Measurements from ENCODE around the gene TRIM26. TPM values are rescaled to one million over a fixed set of nuclear protein-coding genes. Genes with fewer than 3 reads are reported as not detected.

The TRIM26 gene
- total RNA-seq, 1 experiment from 2014 or later, result 37.0 TPM

DNA sequence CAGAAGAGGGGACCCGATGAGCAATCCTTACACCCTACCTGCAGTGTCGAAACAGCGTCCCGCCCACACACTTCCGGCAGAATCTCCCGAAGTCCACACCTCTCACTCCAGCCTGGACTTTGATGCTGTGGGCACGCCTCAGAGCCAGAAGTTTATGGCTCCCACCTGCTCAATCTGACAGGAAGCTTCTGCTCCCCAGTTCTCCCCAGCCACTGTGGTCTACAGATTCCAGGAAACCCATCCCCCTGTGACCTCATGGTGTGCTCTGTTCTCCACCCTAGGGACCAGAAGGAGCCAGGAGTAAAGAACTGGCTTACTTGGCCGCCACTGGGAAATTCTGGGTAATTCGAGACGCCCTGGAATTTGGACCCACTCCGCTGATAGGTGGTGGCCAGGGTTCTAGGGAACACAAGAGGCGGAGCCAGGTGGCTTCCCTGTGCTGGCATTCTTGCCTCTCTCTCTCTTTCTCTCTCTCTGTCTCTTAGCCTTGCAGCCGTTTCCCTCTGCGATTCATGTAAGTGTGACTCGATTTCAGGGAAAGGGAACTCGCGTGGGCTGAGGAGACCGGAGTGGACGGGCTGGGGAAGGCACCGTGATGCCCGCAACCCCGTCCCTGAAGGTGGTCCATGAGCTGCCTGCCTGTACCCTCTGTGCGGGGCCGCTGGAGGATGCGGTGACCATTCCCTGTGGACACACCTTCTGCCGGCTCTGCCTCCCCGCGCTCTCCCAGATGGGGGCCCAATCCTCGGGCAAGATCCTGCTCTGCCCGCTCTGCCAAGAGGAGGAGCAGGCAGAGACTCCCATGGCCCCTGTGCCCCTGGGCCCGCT, 49.9 kb downstream of the TRIM26 start, which contains the start of gene TRIM15:
TRIM15 (plus strand) TSS at position 457 of the 828 bp plus-strand sequence; CDS start at position 596, 139 bp downstream.
- Histone ChIP-seq H3K4me3 (ENCODE audit: low read length) (no peak within 1 kb of the TSS), H2AFZ (ENCODE audit: low read length) (no peak within 1 kb of the TSS), H3K4me1 (ENCODE audit: low read length) (no peaks in the 10 kb centered on the region), H4K20me1 (ENCODE audit: insufficient read depth, low read depth, low read length) (no peaks in the 10 kb centered on the region), H3K9ac (ENCODE audit: low read length) (no peak within 1 kb of the TSS), H3K27ac (ENCODE audit: low read length) (no peak within 1 kb of the TSS), H3K36me3 (ENCODE audit: insufficient read depth, low read length) (no peaks in the 10 kb centered on the region), H3K9me2 (replicated peaks; ENCODE audit: insufficient read depth, low read length) (no peaks in the 10 kb centered on the region), H3K9me3 (ENCODE audit: low read length) (no peaks in the 10 kb centered on the region), H3K4me2 (ENCODE audit: low read depth, low read length, poor library complexity, severe bottlenecking) (no peak within 1 kb of the TSS), H3K79me2 (ENCODE audit: low read length) (no peaks in the 10 kb centered on the region), H3K27me3 (ENCODE audit: low read length) (no peaks in the 10 kb centered on the region)
- DNase-seq, result no peak

DNA sequence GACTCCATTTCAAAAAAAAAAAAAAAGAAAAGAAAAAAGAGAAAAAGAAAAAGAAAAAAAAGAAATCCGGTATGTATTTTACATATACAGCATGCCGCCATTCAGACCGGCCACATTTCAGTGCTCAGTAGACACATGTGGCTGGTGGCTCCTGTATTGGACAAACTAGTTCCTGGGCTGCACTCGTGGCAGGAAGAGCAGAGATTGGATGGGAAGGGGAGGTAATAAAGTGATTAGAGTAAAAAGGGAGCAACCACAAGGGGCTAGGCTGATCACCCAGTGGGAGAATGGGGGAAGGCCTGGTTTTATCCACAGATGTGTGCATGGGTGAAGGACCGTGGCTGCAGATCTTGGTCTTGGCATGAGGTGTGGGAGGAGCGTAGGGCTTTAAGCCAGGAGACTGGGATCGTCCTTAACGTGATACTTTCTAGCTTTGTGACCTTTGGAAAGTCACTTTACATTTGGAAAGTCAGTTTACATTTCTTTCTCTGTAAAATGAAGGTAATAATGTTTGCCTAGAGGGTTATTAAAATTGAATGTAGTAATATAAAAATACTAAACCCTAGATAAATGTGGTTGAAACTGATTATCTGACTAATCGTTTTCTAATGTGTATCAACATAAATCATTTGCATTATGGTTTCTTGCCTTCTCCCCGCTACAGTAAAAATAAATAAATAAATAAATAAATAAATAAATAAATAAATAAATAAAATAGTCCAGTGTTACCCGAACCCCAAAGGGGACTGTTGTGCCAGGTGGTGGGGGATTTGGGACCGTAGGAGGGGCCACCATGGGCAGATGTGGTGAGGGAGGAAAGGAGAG, 50.7 kb downstream of the TRIM26 start:
- Histone ChIP-seq H3K9ac (ENCODE audit: low read length) (no peak overlapping the region), H2AFZ (ENCODE audit: low read length) (no peak overlapping the region), H3K9me3 (ENCODE audit: low read length) (no peaks in the 10 kb centered on the region), H3K4me1 (ENCODE audit: low read length) (no peaks in the 10 kb centered on the region), H3K79me2 (ENCODE audit: low read length) (no peaks in the 10 kb centered on the region), H4K20me1 (ENCODE audit: insufficient read depth, low read depth, low read length) (no peaks in the 10 kb centered on the region), H3K4me2 (ENCODE audit: low read depth, low read length, poor library complexity, severe bottlenecking) (no peak overlapping the region), H3K9me2 (replicated peaks; ENCODE audit: insufficient read depth, low read length) (no peaks in the 10 kb centered on the region), H3K36me3 (ENCODE audit: insufficient read depth, low read length) (no peaks in the 10 kb centered on the region), H3K4me3 (ENCODE audit: low read length) (no peak overlapping the region), H3K27ac (ENCODE audit: low read length) (no peak overlapping the region), H3K27me3 (ENCODE audit: low read length) (no peaks in the 10 kb centered on the region)
- no peak for DNase-seq

DNA sequence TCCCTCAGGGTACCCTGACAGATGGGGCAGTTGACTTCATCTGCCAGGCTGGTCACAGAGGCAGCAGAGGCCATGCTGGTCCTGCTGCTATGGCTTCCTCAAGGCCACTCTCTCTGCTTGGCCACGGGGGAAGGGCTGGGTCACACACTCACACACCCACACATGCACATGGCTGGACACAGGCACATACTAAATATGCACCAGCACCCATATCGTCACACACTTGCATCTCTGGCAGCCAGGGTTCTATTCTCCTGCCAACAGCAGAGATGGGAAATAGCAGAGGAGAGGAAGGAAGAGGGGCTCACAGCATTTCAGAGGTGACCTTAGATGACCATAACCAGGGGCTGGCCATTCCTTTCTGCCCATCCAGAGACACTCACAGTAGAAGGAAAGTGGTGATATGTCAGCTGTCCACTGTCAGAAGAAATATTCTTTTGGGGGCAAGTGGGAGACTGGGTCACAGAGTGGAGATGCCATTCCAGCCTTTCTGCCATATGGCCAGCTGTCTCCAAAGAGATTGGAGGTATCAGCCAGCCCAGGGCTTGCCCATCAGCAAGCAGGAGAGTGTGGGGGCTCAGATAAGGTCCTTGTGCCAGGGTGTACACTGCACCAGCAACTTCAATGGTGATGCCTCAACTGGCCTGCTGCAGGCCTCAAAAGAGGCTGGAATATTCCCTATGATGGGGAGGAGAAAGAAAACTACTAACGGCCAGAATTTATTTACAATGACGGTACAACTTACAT, 52.2 kb downstream of the TRIM26 start, which contains the start of gene TRIM10:
TRIM10 (minus strand) TSS at position 427 of the 747 bp plus-strand sequence; CDS start at position 74, 353 bp downstream.
- H3K4me2 ChIP-seq (ENCODE audit: low read depth, low read length, poor library complexity, severe bottlenecking), result no peak within 1 kb of the TSS
- DNase-seq, result no peak
- H3K36me3 ChIP-seq (ENCODE audit: insufficient read depth, low read length), result no peaks in the 10 kb centered on the region
- no peak within 1 kb of the TSS for H3K9ac ChIP-seq (ENCODE audit: low read length)
- H3K4me3 ChIP-seq (ENCODE audit: low read length), result no peak within 1 kb of the TSS
- no peak within 1 kb of the TSS for H3K27ac ChIP-seq (ENCODE audit: low read length)
- no peaks in the 10 kb centered on the region for H3K27me3 ChIP-seq (ENCODE audit: low read length)
- no peaks in the 10 kb centered on the region for H3K4me1 ChIP-seq (ENCODE audit: low read length)
- no peaks in the 10 kb centered on the region for H3K79me2 ChIP-seq (ENCODE audit: low read length)
- H2AFZ ChIP-seq (ENCODE audit: low read length), result no peak within 1 kb of the TSS
- no peaks in the 10 kb centered on the region for H4K20me1 ChIP-seq (ENCODE audit: insufficient read depth, low read depth, low read length)
- no peaks in the 10 kb centered on the region for H3K9me3 ChIP-seq (ENCODE audit: low read length)
- H3K9me2 ChIP-seq (replicated peaks; ENCODE audit: insufficient read depth, low read length), result no peaks in the 10 kb centered on the region

GRCh38 chr6:30160008-30160784, 53.0 kb downstream of the TRIM26 start:
- H4K20me1 ChIP-seq (ENCODE audit: insufficient read depth, low read depth, low read length), result no peaks in the 10 kb centered on the region
- no peak overlapping the region for H3K4me2 ChIP-seq (ENCODE audit: low read depth, low read length, poor library complexity, severe bottlenecking)
- no peak overlapping the region for H3K27ac ChIP-seq (ENCODE audit: low read length)
- no peaks in the 10 kb centered on the region for H3K79me2 ChIP-seq (ENCODE audit: low read length)
- no peak overlapping the region for H2AFZ ChIP-seq (ENCODE audit: low read length)
- no peak for DNase-seq
- H3K9me2 ChIP-seq (replicated peaks; ENCODE audit: insufficient read depth, low read length), result no peaks in the 10 kb centered on the region
- H3K4me3 ChIP-seq (ENCODE audit: low read length), result no peak overlapping the region
- H3K4me1 ChIP-seq (ENCODE audit: low read length), result no peaks in the 10 kb centered on the region
- no peaks in the 10 kb centered on the region for H3K9me3 ChIP-seq (ENCODE audit: low read length)
- no peak overlapping the region for H3K9ac ChIP-seq (ENCODE audit: low read length)
- H3K36me3 ChIP-seq (ENCODE audit: insufficient read depth, low read length), result no peaks in the 10 kb centered on the region
- H3K27me3 ChIP-seq (ENCODE audit: low read length), result no peaks in the 10 kb centered on the region

- no peak overlapping the region for H3K4me2 ChIP-seq (ENCODE audit: low read depth, low read length, poor library complexity, severe bottlenecking)
- H3K9ac ChIP-seq (ENCODE audit: low read length), result no peak overlapping the region
- H3K79me2 ChIP-seq (ENCODE audit: low read length), result no peaks in the 10 kb centered on the region
- no peak for DNase-seq
- H3K27me3 ChIP-seq (ENCODE audit: low read length), result no peaks in the 10 kb centered on the region
- H3K9me3 ChIP-seq (ENCODE audit: low read length), result no peaks in the 10 kb centered on the region
- no peak overlapping the region for H2AFZ ChIP-seq (ENCODE audit: low read length)
- no peak overlapping the region for H3K27ac ChIP-seq (ENCODE audit: low read length)
- H3K4me1 ChIP-seq (ENCODE audit: low read length), result no peaks in the 10 kb centered on the region
- H3K9me2 ChIP-seq (replicated peaks; ENCODE audit: insufficient read depth, low read length), result no peaks in the 10 kb centered on the region
- no peak overlapping the region for H3K4me3 ChIP-seq (ENCODE audit: low read length)
- H4K20me1 ChIP-seq (ENCODE audit: insufficient read depth, low read depth, low read length), result no peaks in the 10 kb centered on the region
- H3K36me3 ChIP-seq (ENCODE audit: insufficient read depth, low read length), result no peaks in the 10 kb centered on the region
Measured at GRCh38 chr6:30158475-30159040, 54.6 kb downstream of the TRIM26 start.

DNA sequence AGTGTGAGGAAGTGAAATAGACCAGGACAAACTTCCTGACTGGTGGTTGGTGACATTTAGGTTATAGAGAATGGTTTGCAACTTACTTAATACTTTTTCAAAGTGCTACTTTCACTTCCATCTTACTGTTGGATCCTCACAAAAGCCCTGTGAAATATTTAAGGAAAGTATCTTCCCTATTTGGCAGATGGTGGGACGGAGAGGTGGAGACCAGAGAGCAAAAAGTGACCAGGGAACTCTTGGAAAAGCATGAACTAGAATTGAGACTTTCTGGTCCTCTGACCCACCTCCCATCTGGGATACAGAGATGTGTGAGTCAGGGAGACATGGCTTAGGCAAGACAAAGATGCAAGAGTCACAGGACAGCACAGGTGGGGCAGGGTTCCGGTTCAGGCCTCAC, 55.2 kb downstream of the TRIM26 start:
- H3K4me1 ChIP-seq (ENCODE audit: low read length), result no peaks in the 10 kb centered on the region
- no peaks in the 10 kb centered on the region for H3K36me3 ChIP-seq (ENCODE audit: insufficient read depth, low read length)
- no peaks in the 10 kb centered on the region for H3K79me2 ChIP-seq (ENCODE audit: low read length)
- no peak overlapping the region for H3K4me2 ChIP-seq (ENCODE audit: low read depth, low read length, poor library complexity, severe bottlenecking)
- no peak overlapping the region for H2AFZ ChIP-seq (ENCODE audit: low read length)
- no peaks in the 10 kb centered on the region for H4K20me1 ChIP-seq (ENCODE audit: insufficient read depth, low read depth, low read length)
- no peak overlapping the region for H3K9ac ChIP-seq (ENCODE audit: low read length)
- H3K4me3 ChIP-seq (ENCODE audit: low read length), result no peak overlapping the region
- no peak overlapping the region for H3K27ac ChIP-seq (ENCODE audit: low read length)
- no peaks in the 10 kb centered on the region for H3K9me2 ChIP-seq (replicated peaks; ENCODE audit: insufficient read depth, low read length)
- DNase-seq, result no peak
- H3K27me3 ChIP-seq (ENCODE audit: low read length), result no peaks in the 10 kb centered on the region
- no peaks in the 10 kb centered on the region for H3K9me3 ChIP-seq (ENCODE audit: low read length)

DNA sequence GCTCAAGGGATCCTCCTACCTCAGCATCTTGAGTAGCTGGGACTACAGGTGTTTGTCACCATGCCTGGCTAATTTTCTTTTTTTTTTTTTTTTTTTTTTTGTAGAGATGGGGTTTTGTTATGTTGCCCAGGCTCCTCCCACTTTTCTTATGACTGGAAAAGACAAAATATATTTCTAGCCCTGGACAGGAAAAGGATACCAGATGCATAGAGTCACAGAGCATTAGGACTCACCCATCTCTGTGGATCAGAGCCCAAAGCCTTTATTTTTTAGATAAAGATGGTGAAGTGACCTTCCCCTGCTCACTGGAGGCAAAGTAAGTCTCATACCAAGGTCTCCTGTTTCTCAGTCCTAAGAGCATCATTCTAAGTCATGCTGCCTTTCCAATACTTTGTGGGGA, 55.6 kb downstream of the TRIM26 start:
- DNase-seq, result no peak
- Histone ChIP-seq H3K9ac (ENCODE audit: low read length) (no peak overlapping the region), H3K36me3 (ENCODE audit: insufficient read depth, low read length) (no peaks in the 10 kb centered on the region), H3K4me2 (ENCODE audit: low read depth, low read length, poor library complexity, severe bottlenecking) (no peak overlapping the region), H4K20me1 (ENCODE audit: insufficient read depth, low read depth, low read length) (no peaks in the 10 kb centered on the region), H2AFZ (ENCODE audit: low read length) (no peak overlapping the region), H3K27ac (ENCODE audit: low read length) (no peak overlapping the region), H3K9me2 (replicated peaks; ENCODE audit: insufficient read depth, low read length) (no peaks in the 10 kb centered on the region), H3K79me2 (ENCODE audit: low read length) (no peaks in the 10 kb centered on the region), H3K4me3 (ENCODE audit: low read length) (no peak overlapping the region), H3K27me3 (ENCODE audit: low read length) (no peaks in the 10 kb centered on the region), H3K9me3 (ENCODE audit: low read length) (no peaks in the 10 kb centered on the region), H3K4me1 (ENCODE audit: low read length) (no peaks in the 10 kb centered on the region)
